ENCODE data around the gene LEO1. TPM values are rescaled to one million over a fixed set of nuclear protein-coding genes. Genes with fewer than 3 reads are reported as not detected.
A peak's percentile ranks its signal among the peaks of the same experiment; 100 is the strongest.

Gene LEO1
- total RNA-seq, 2 experiments from 2014 or later: 26.5 to 28.3 TPM

DNA sequence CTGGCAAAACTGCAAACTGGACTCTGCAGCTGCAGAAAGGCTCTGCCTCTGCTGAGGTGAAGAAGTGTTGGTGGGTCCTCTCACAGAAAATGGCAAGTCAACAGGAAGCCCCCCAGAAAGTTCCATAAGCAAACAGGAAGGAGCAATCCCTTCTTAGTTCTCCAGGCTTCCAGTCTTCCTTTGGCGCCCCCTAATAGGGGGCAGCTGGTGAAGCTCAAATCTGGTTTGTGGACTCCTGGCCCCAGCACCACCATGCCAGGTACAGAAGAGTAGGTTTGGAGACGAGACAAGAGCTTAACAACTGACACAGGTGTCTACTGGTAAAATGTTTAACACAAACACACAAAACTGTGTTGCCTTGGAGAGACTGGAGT lies 35.5 kb downstream of the LEO1 start:
- peaks cover 9% of the 10 kb centered on the region for H3K4me1 Mint-ChIP-seq
- no peaks in the 10 kb centered on the region for H3K27me3 Mint-ChIP-seq
- POLR2A ChIA-PET: no interaction called here
- ATAC-seq (ENCODE audit: low read depth): no peak
- DNase-seq: no peak
- H3K36me3 Mint-ChIP-seq: peaks cover 20% of the 10 kb centered on the region
- H3K9me3 Mint-ChIP-seq: no peaks in the 10 kb centered on the region
- peak overlapping the region; percentile 47 for H3K27ac Mint-ChIP-seq
- no peak overlapping the region for H3K4me3 Mint-ChIP-seq

DNA sequence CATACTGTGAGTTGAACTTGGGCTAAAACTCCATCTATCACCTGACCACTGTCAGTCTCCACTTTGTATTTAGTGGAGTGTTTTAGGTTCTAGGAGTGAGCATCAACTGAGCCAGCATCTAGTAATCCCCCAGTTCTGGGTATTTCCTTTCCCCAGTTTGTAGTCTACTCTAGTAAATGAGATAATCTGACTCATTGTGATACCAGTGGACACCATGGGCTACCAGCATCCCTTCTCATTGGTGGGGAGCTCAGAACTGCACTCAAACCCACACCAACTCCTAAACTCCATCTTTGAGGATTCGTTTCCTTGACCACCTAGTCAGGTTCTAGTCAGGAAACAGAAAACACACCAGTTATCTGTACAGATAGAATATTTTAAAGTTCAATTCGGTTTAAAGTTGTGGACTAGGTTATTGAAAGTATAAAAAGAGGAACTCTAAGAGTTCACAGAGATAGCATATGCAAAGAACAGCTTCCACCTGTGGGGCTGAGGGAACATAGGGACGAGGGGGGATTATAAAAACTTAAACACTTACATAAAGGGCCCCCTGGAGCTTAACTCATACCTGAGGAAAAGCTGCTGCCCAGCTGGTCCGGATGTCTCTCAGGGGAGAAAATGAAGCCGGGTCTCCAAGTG lies 36.0 kb downstream of the LEO1 start:
- peaks cover 9% of the 10 kb centered on the region for H3K4me1 Mint-ChIP-seq
- H3K9me3 Mint-ChIP-seq: no peaks in the 10 kb centered on the region
- ATAC-seq (ENCODE audit: low read depth) (no peak), DNase-seq (no peak)
- no peak overlapping the region for H3K4me3 Mint-ChIP-seq
- H3K27me3 Mint-ChIP-seq: no peaks in the 10 kb centered on the region
- H3K36me3 Mint-ChIP-seq: peaks cover 20% of the 10 kb centered on the region
- POLR2A ChIA-PET: no interaction called here
- peak overlapping the region; percentile 42 for H3K27ac Mint-ChIP-seq

DNA sequence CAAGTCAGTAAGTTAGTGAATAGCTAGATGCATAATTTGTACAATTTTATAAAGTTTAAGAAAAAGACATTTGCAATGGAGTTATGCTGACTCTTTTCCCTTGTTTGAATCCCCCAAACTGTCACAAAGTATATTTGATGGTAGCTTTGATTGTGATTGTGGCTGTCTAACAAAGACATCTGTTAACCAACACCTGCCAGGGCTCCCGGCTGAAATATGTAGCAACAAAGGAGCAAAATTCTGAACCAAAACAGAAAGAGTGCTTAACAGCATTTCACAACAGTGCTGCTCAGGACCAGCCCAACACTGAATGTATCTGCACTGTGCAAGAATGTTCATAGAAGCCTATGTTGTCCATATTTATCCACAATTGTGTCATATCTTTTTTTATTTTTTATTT lies 39.4 kb downstream of the LEO1 start:
- H3K4me1 Mint-ChIP-seq: peaks cover 8% of the 10 kb centered on the region
- no peaks in the 10 kb centered on the region for H3K27me3 Mint-ChIP-seq
- H3K27ac Mint-ChIP-seq: no peak overlapping the region
- ATAC-seq (ENCODE audit: low read depth) (no peak), DNase-seq (no peak)
- H3K9me3 Mint-ChIP-seq: no peaks in the 10 kb centered on the region
- POLR2A ChIA-PET: no interaction called here
- peaks cover 19% of the 10 kb centered on the region for H3K36me3 Mint-ChIP-seq
- H3K4me3 Mint-ChIP-seq: no peak overlapping the region

DNA sequence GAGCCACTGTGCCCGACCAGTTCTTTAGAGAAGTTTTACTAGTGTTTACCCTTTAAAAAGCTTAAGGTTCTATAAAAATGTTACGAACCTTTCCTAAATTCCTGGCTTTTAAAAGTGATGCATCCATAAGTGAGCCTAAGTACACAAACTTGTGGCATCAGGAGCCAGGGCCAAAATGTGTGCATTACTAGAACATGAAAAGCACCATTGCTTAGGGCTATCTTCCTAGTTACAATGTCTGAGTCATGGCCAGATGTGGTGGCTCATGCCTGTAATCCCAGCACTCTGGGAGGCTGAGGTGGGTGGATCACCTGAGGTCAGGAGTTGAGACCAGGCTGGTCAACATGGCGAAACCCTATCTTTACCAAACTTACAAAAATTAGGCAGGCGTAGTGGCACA lies 39.9 kb downstream of the LEO1 start:
- peaks cover 7% of the 10 kb centered on the region for H3K4me1 Mint-ChIP-seq
- no peak overlapping the region for H3K4me3 Mint-ChIP-seq
- no peak overlapping the region for H3K27ac Mint-ChIP-seq
- H3K27me3 Mint-ChIP-seq: no peaks in the 10 kb centered on the region
- ATAC-seq (ENCODE audit: low read depth): no peak
- POLR2A ChIA-PET: no interaction called here
- H3K9me3 Mint-ChIP-seq: no peaks in the 10 kb centered on the region
- DNase-seq: no peak
- peaks cover 18% of the 10 kb centered on the region for H3K36me3 Mint-ChIP-seq

DNA sequence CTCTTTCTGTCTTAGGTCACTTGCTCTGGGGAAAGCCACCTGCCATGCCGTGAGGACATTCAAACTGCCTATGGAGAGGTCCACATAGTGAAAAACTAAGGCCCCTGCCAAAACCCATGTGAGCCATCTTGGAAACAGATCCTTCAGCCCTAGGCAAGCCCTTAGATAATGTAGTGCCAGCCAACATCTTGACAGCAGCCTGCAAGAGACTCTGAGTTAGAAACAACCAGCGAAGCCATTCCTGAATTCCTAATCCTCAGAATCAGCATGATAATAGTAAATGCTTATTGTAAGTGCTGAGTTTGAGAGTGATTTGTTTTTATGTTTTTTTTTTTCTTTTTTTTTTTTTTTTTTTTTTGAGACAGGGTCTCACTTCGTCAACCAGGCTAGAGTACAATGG lies 40.6 kb downstream of the LEO1 start:
- no peak overlapping the region for H3K4me3 Mint-ChIP-seq
- DNase-seq (no peak), ATAC-seq (ENCODE audit: low read depth) (no peak)
- no peak overlapping the region for H3K27ac Mint-ChIP-seq
- H3K36me3 Mint-ChIP-seq: peaks cover 13% of the 10 kb centered on the region
- H3K4me1 Mint-ChIP-seq: peaks cover 7% of the 10 kb centered on the region
- H3K9me3 Mint-ChIP-seq: no peaks in the 10 kb centered on the region
- POLR2A ChIA-PET: no interaction called here
- H3K27me3 Mint-ChIP-seq: no peaks in the 10 kb centered on the region

DNA sequence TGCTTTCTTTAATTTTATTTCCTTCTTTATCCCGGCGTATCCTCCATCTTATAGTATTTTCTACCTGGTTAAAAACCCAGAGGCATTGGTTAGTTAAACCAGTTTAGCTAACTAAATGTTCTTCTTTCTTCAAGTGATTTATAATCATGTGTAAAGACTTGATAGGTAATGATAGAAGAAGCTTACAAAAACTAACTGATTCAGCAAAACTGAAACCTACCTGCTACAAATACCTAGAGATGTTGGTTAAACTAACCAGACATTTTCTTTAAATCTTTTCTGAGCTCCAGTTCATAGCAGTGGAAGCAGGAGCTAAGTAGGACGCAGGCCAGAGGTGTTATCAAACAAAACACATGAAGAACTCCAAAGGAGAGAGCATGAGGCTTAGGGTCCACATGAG lies 44.8 kb downstream of the LEO1 start:
- ATAC-seq (ENCODE audit: low read depth): no peak
- Mint-ChIP-seq H3K36me3 (peaks cover 12% of the 10 kb centered on the region), H3K9me3 (no peaks in the 10 kb centered on the region), H3K27me3 (no peaks in the 10 kb centered on the region), H3K27ac (no peak overlapping the region), H3K4me1 (no peaks in the 10 kb centered on the region), H3K4me3 (no peak overlapping the region)
- DNase-seq: no peak
- POLR2A ChIA-PET: no interaction called here

DNA sequence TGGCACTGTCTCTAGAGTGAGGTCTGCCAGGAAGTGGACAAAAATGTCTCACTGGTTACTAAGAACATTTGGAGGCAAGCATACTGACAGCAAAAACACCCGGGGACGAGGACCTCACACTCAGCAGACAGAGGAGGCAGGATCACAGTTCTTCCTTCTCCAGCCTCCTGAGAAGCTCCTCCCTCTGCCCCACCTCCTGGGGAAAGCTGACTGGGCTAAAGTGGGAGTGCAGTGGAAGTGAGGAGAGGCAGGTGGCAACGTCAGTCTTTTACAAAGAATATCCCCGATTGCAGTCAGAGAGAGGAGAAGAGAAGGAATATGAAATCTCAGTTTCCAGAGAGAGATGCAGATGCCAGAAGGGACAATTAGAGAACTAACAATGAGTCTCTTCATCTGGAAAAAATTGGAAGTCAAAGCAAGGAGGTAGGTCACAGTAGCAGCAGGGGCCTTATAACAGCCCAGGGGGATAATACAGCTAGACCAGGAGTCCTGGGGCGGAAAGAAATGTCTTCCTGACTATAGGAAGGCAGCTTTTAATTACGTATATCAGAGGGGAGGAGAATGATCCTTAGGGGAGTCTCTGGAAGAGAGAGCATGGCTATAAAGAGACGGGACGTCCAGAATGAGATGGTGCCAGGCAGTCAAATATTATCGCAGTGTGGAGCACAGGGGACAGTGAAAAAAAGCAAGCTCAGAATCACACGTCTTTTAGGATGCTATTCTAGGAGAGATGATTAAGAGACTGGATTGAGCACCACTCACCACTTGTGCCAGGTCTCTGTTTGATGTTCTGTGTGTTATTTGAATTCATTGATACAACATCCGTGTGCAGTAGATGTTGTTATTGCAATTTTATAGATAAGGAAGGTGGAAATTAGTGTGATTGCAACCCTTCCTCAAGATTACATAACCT lies 47.2 kb downstream of the LEO1 start:
- no peak for DNase-seq
- no peak for ATAC-seq (ENCODE audit: low read depth)
- Mint-ChIP-seq H3K4me3 (no peak overlapping the region), H3K27me3 (no peaks in the 10 kb centered on the region), H3K9me3 (no peaks in the 10 kb centered on the region), H3K4me1 (no peaks in the 10 kb centered on the region), H3K36me3 (peaks cover 15% of the 10 kb centered on the region), H3K27ac (no peak overlapping the region)
- POLR2A ChIA-PET: no interaction called here

DNA sequence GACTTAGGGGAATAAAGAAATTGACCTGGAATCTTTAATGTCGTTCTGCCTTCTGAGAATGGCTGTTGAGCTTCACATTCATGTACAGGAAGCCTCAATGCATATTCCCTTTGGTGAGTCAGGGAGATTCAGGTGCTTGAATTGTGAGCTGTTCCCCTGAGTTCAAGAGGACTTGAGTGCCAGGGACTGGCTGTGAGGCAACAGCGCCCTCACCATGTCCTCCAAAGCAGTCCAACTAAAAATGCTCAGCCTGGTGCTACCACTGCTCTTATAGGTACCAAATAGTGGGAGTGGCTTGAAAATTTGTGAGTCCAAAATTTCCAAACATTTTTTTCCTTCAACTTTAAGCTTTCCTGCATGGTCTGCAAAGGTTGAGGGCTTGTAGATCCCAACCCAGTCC lies 54.1 kb downstream of the LEO1 start:
- ATAC-seq (ENCODE audit: low read depth) (peak; percentile 54), DNase-seq (no peak)
- peaks cover 9% of the 10 kb centered on the region for H3K36me3 Mint-ChIP-seq
- no peak overlapping the region for H3K27ac Mint-ChIP-seq
- H3K9me3 Mint-ChIP-seq: no peaks in the 10 kb centered on the region
- H3K27me3 Mint-ChIP-seq: no peaks in the 10 kb centered on the region
- H3K4me1 Mint-ChIP-seq: no peaks in the 10 kb centered on the region
- no peak overlapping the region for H3K4me3 Mint-ChIP-seq
- POLR2A ChIA-PET: interaction anchor here (0.7 kb wide), 1 partner anchor 552 kb away, joined by 6 read pairs; no protein-coding TSS in a partner anchor

DNA sequence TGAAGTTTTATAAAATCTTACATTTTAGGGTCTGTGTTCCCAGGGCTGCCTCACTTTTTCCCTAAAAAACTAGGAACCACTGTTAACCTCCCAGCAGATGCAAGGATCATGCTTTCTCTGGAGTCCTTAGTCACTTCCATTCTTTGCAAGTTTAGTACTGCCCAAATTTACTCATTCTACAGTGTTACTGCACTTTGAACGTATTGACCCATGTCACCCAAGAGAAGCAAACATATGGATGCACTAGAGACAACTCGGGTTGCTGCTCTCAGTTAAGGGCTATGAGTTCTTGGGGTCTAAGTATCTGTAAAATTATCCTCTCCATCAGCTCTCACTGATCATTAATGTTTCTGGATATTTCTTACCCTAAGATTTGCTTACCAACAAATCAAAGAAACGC lies 59.0 kb downstream of the LEO1 start:
- no peak for ATAC-seq (ENCODE audit: low read depth)
- no peak for DNase-seq
- peaks cover 17% of the 10 kb centered on the region for H3K36me3 Mint-ChIP-seq
- no peaks in the 10 kb centered on the region for H3K27me3 Mint-ChIP-seq
- no peak overlapping the region for H3K27ac Mint-ChIP-seq
- no peaks in the 10 kb centered on the region for H3K9me3 Mint-ChIP-seq
- no peak overlapping the region for H3K4me3 Mint-ChIP-seq
- POLR2A ChIA-PET: no interaction called here
- no peaks in the 10 kb centered on the region for H3K4me1 Mint-ChIP-seq

DNA sequence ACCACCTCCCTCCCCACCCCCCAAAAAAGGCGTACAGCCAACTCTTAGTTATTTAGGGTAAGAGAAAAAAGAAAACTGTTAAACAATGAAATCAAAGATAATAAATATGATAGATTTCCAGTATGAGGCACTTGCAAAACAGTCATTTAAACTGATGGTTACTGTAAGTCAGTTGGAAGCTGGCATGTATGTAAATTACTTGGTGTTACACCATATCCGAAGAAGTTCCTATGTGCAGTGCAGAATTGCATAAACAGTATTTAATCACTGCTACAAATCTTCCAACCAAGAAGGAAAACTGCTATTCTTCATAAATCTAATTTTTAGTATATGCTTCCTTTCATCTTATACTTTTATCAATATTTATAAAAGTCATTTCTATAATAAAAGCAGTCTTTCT lies 62.0 kb downstream of the LEO1 start:
- peaks cover under 1% of the 10 kb centered on the region for H3K4me1 Mint-ChIP-seq
- H3K4me3 Mint-ChIP-seq: no peak overlapping the region
- POLR2A ChIA-PET: no interaction called here
- no peaks in the 10 kb centered on the region for H3K27me3 Mint-ChIP-seq
- H3K27ac Mint-ChIP-seq: no peak overlapping the region
- H3K36me3 Mint-ChIP-seq: peaks cover 24% of the 10 kb centered on the region
- no peak for ATAC-seq (ENCODE audit: low read depth)
- H3K9me3 Mint-ChIP-seq: no peaks in the 10 kb centered on the region
- no peak for DNase-seq

DNA sequence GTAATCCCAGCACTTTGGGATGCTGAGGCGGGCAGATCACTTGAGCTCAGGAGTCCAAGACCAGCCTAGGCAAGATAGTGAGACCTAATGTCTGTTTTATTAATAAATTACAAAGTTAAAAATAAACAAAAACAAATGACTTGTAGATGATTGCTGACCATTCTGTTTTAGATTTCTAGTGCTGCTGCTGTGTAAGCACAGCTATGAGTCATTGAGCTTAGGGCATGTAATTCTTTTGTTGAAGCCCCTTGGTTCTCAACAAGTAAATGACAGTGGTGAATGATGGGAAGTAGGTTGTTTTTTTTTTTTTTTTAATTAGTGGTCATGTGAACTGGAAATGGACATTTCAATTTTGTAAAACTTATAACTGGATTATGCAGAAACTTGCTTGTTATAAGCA lies 63.3 kb downstream of the LEO1 start:
- POLR2A ChIA-PET: no interaction called here
- DNase-seq (no peak), ATAC-seq (ENCODE audit: low read depth) (no peak)
- Mint-ChIP-seq H3K4me1 (peaks cover 2% of the 10 kb centered on the region), H3K27me3 (no peaks in the 10 kb centered on the region), H3K9me3 (no peaks in the 10 kb centered on the region), H3K27ac (no peak overlapping the region), H3K36me3 (peaks cover 26% of the 10 kb centered on the region), H3K4me3 (no peak overlapping the region)

DNA sequence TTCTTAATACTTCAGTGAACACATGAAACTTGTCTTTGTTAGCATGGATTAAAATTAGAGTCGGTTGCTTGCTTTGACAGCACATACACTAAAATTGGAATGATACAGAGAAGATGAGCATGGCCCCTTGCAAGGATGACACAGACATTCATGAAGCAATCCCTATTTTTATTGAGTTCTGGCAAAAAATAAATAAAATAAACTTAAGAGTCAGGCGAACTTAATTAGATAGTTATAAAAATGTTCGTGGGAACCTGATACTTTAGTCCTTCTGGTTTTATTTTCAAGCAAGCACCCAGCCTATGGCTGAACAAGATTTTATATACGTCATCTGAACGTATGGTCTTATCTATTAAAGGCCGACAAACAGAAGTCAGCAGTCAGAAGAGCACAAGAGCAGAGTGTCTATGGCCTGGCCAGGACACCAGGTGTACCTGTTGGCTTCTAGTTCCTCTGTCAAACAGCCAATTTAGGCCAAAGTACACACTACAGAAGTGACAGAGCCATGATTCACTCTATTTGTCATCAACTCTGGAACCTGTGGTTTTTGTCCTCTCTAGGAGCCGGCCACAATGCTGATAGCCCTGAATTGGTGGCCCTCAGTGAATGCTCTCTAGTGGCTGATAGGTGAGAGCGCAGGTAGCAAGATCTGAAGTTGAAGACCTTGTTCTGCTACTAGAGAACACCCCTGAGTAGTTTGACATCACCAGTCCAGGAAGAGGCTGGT lies 64.3 kb downstream of the LEO1 start:
- H3K4me1 Mint-ChIP-seq: peaks cover 2% of the 10 kb centered on the region
- H3K27me3 Mint-ChIP-seq: no peaks in the 10 kb centered on the region
- H3K27ac Mint-ChIP-seq: no peak overlapping the region
- POLR2A ChIA-PET: no interaction called here
- no peak overlapping the region for H3K4me3 Mint-ChIP-seq
- H3K36me3 Mint-ChIP-seq: peaks cover 27% of the 10 kb centered on the region
- ATAC-seq (ENCODE audit: low read depth) (no peak), DNase-seq (no peak)
- H3K9me3 Mint-ChIP-seq: no peaks in the 10 kb centered on the region

DNA sequence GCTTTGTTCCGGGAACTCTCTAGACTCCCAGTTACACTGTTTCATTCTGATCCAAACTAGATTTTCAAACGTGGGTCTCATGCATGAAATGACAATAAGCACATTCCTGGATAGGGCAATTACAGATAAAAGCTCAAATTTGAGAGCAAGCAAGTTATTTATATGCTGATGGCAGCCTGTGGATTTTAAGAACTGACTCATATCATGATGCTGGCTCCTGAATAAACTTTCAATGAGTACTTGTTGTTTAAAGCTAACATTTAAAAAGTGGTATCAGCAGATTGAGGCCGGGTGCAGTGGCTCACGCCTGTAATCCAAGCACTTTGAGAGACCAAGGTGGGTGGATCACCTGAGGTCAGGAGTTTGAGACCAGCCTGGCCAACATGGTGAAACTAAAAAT lies 66.6 kb downstream of the LEO1 start:
- Mint-ChIP-seq H3K27me3 (no peaks in the 10 kb centered on the region), H3K4me3 (no peak overlapping the region), H3K9me3 (no peaks in the 10 kb centered on the region), H3K36me3 (peaks cover 34% of the 10 kb centered on the region), H3K27ac (no peak overlapping the region), H3K4me1 (peaks cover 2% of the 10 kb centered on the region)
- POLR2A ChIA-PET: no interaction called here
- ATAC-seq (ENCODE audit: low read depth) (no peak), DNase-seq (no peak)

DNA sequence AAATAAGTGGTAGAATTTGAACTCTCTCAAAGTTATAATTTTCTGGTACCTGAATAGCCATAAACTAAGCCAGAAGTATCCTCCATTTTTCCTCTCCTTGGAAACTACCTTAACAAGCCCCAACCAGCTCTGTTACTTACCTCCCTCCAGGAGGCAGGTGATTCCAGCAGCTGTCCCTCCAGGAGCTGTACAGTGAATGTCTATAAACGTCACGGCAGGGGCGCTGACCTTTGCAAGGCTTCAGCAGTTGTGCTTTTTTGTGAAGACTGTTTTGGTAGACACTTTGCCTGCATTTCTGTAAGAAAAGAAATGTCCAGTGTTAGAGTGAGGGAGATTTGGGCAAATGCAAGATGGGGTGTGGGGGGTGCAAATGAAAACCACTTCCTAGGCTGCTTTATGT lies 67.2 kb downstream of the LEO1 start:
- no peaks in the 10 kb centered on the region for H3K9me3 Mint-ChIP-seq
- H3K27ac Mint-ChIP-seq: peak overlapping the region; percentile 27
- DNase-seq: no peak
- no peaks in the 10 kb centered on the region for H3K27me3 Mint-ChIP-seq
- no peak overlapping the region for H3K4me3 Mint-ChIP-seq
- POLR2A ChIA-PET: no interaction called here
- ATAC-seq (ENCODE audit: low read depth): no peak
- H3K4me1 Mint-ChIP-seq: peaks cover 2% of the 10 kb centered on the region
- H3K36me3 Mint-ChIP-seq: peaks cover 32% of the 10 kb centered on the region

All from activated naive CD8-positive, alpha-beta T cell treated with anti-CD3 and anti-CD28 coated beads, Interleukin-2, amount 10 ng/mL, durations not matched to agents 7 days and 5 days (primary cell).